Neural cell (in vitro differentiated cells): ENCODE measurements around the gene C2. TPM values are rescaled to one million over a fixed set of nuclear protein-coding genes. Genes with fewer than 3 reads are reported as not detected.

Experiments used
- H2AFZ ChIP-seq: fragments of 200-600, 300-800 bp; sonication (generic), shearing (Covaris generic); 2 replicates; pipeline ENCODE4 v1.6.0; 2014; ENCODE audit warnings: low read depth, mild to moderate bottlenecking, antibody characterized with exemption, low read length, moderate library complexity
- H3F3A ChIP-seq: fragments of 200-600 bp; shearing (Covaris generic); 2 replicates; pipeline ENCODE4 v1.6.1; 2016; ENCODE audit warnings: mild to moderate bottlenecking, moderate library complexity, mixed read lengths, antibody characterized with exemption, low read length; ENCODE audit not compliant: insufficient read depth, poor library complexity, severe bottlenecking
- H3K27ac ChIP-seq: fragments of 200-600, 300-800 bp; sonication (generic), shearing (Covaris generic); 2 replicates; pipeline ENCODE4 v1.5.1; 2014; ENCODE audit warnings: mild to moderate bottlenecking, low read length, moderate library complexity
- H3K27me3 ChIP-seq: fragments of 300-800, 200-600 bp; sonication (generic), shearing (Covaris generic); 2 replicates; pipeline ENCODE4 v1.6.0; 2014; ENCODE audit warnings: mild to moderate bottlenecking, low read depth, low read length, moderate library complexity; ENCODE audit not compliant: insufficient read depth
- H3K36me3 ChIP-seq: fragments of 300-800, 200-600 bp; sonication (generic), shearing (Covaris generic); 2 replicates; pipeline ENCODE4 v1.5.1; 2014; ENCODE audit warnings: mild to moderate bottlenecking, antibody characterized with exemption, low read length, moderate library complexity; ENCODE audit not compliant: insufficient read depth
- H3K4me2 ChIP-seq: fragments of 300-800, 200-600 bp; sonication (generic), shearing (Covaris generic); 2 replicates; pipeline ENCODE4 v1.6.0; 2014; ENCODE audit warnings: mild to moderate bottlenecking, low read length
- H3K4me3 ChIP-seq: fragments of 300-800, 200-600 bp; sonication (generic), shearing (Covaris generic); 2 replicates; pipeline ENCODE4 v1.5.1; 2014; ENCODE audit warnings: mild to moderate bottlenecking, low read length, moderate library complexity
- H3K79me2 ChIP-seq: fragments of 200-600 bp; shearing (Covaris generic); replicated peaks from 2 replicates; pipeline ENCODE4 v1.6.0; 2014; ENCODE audit warnings: mild to moderate bottlenecking, low read length, moderate library complexity; ENCODE audit not compliant: insufficient read depth
- H3K9ac ChIP-seq: fragments of 300-800, 200-600 bp; sonication (generic), shearing (Covaris generic); 2 replicates; pipeline ENCODE4 v1.6.1; 2016; ENCODE audit warnings: mild to moderate bottlenecking, low read length, mixed read lengths
- H3K9me2 ChIP-seq: fragments of 200-600 bp; shearing (Covaris generic); 2 replicates; pipeline ENCODE4 v1.6.1; 2016; ENCODE audit warnings: mild to moderate bottlenecking, low read length, mixed read lengths; ENCODE audit not compliant: insufficient read depth
- H3K9me3 ChIP-seq: fragments of 200-600, 300-800 bp; sonication (generic), shearing (Covaris generic); 2 replicates; pipeline ENCODE4 v1.6.1; 2016; ENCODE audit warnings: mild to moderate bottlenecking, mixed run types, low read length, moderate library complexity, mixed read lengths
- H4K20me1 ChIP-seq: fragments of 200-600 bp; shearing (Covaris generic); 2 replicates; pipeline ENCODE4 v1.6.1; 2016; ENCODE audit warnings: mild to moderate bottlenecking, mixed run types; ENCODE audit not compliant: insufficient read depth
- CTCF ChIP-seq: fragments of 450-650 bp; IDR thresholded peaks from 2 replicates; pipeline ENCODE4 v1.5.1; 2014; ENCODE audit warnings: antibody characterized with exemption, mild to moderate bottlenecking, moderate library complexity; ENCODE audit not compliant: poor library complexity, severe bottlenecking
- EP300 ChIP-seq: fragments of 450-650 bp; conservative IDR thresholded peaks from 2 replicates; pipeline ENCODE4 v1.6.1; 2014; ENCODE audit warnings: antibody characterized with exemption, mild to moderate bottlenecking, moderate library complexity; ENCODE audit not compliant: poor library complexity, severe bottlenecking
- EZH2 ChIP-seq: fragments of 200-600, 300-800 bp; shearing (Covaris generic), sonication (generic); IDR thresholded peaks from 2 replicates; pipeline ENCODE4 v1.6.1; 2014; ENCODE audit warnings: antibody characterized with exemption, low read length, borderline replicate concordance, mild to moderate bottlenecking; ENCODE audit not compliant: insufficient read depth, poor library complexity, severe bottlenecking
- MXI1 ChIP-seq: fragments of 450-650 bp; conservative IDR thresholded peaks from 2 replicates; pipeline ENCODE4 v1.6.1; 2014; ENCODE audit warnings: antibody characterized with exemption, mild to moderate bottlenecking; ENCODE audit not compliant: poor library complexity, severe bottlenecking
- POLR2AphosphoS5 ChIP-seq: IDR thresholded peaks from 2 replicates; pipeline ENCODE4 v1.6.1; 2012
- RAD21 ChIP-seq: fragments of 450-650 bp; conservative IDR thresholded peaks from 2 replicates; pipeline ENCODE4 v1.6.1; 2014; ENCODE audit warnings: antibody characterized with exemption, mild to moderate bottlenecking, moderate library complexity
- REST ChIP-seq: IDR thresholded peaks from 2 replicates; pipeline ENCODE4 v1.6.1; 2012; ENCODE audit warnings: borderline replicate concordance
- SMC3 ChIP-seq: fragments of 450-650 bp; conservative IDR thresholded peaks from 2 replicates; pipeline ENCODE4 v1.6.1; 2014; ENCODE audit warnings: antibody characterized with exemption, mild to moderate bottlenecking, moderate library complexity; ENCODE audit not compliant: poor library complexity
- TAF1 ChIP-seq: IDR thresholded peaks from 2 replicates; pipeline ENCODE4 v1.6.1; 2012; ENCODE audit warnings: low read depth
- polyA plus RNA-seq: library from polyadenylated mRNA; depleted of rRNA; stranded (reverse); fragments of >200 nt; gene quantifications from 2 replicates; pipeline ENCODE4 v1.2.3, GENCODE V29; 2014

The C2 gene
- polyA plus RNA-seq, 1 donor from 2014 or later = 1.2 TPM

- H3K9me3 ChIP-seq = no peaks in the 10 kb centered on the region
- no peaks in the 10 kb centered on the region for H3K9me2 ChIP-seq
- H3K27ac ChIP-seq = no peak overlapping the region
- no peak overlapping the region for H3K4me3 ChIP-seq
- H3K27me3 ChIP-seq = no peaks in the 10 kb centered on the region
- no peaks in the 10 kb centered on the region for H3F3A ChIP-seq
- no peak for TF ChIP-seq SMC3
- TF ChIP-seq MXI1 = no peak
- TF ChIP-seq POLR2AphosphoS5 = no peak
- no peak for TF ChIP-seq REST
- no peak for TF ChIP-seq EP300
- TF ChIP-seq EZH2 = no peak
- no peak for TF ChIP-seq TAF1
- TF ChIP-seq CTCF = no peak
- no peak overlapping the region for H3K9ac ChIP-seq
- no peak overlapping the region for H3K4me2 ChIP-seq
- H2AFZ ChIP-seq = no peak overlapping the region
- no peaks in the 10 kb centered on the region for H3K36me3 ChIP-seq
- no peaks in the 10 kb centered on the region for H4K20me1 ChIP-seq
- no peaks in the 10 kb centered on the region for H3K79me2 ChIP-seq
Measured at GRCh38 chr6:31943742-31944141, 16.2 kb downstream of the C2 start.

GRCh38 chr6:31945154-31945506, 17.6 kb downstream of the C2 start:
- no peaks in the 10 kb centered on the region for H3K27me3 ChIP-seq
- H2AFZ ChIP-seq = no peak overlapping the region
- H3K36me3 ChIP-seq = no peaks in the 10 kb centered on the region
- no peaks in the 10 kb centered on the region for H3F3A ChIP-seq
- H3K79me2 ChIP-seq = no peaks in the 10 kb centered on the region
- no peak overlapping the region for H3K4me2 ChIP-seq
- no peaks in the 10 kb centered on the region for H3K9me2 ChIP-seq
- TF ChIP-seq SMC3 (no peak), EZH2 (no peak), RAD21 (no peak), POLR2AphosphoS5 (no peak), EP300 (no peak), TAF1 (no peak), CTCF (no peak), REST (no peak), MXI1 (no peak)
- H3K9ac ChIP-seq = no peak overlapping the region
- H3K4me3 ChIP-seq = no peak overlapping the region
- no peaks in the 10 kb centered on the region for H3K9me3 ChIP-seq
- H3K27ac ChIP-seq = no peak overlapping the region
- no peaks in the 10 kb centered on the region for H4K20me1 ChIP-seq
